GM19023 (cell line): ENCODE data around the gene MYH10.

ENCODE experiments used
- ATAC-seq: cut with Tn5 transposase; IDR thresholded peaks from one replicate; pipeline ENCODE4 v1.9.1; 2021; ENCODE audit warnings: mild to moderate bottlenecking, moderate library complexity; ENCODE audit not compliant: unreplicated experiment

Gene MYH10

GRCh38 chr17:8458128-8458527, 172.4 kb downstream of the MYH10 start:
- no peak for ATAC-seq

GRCh38 chr17:8455665-8456209, 174.8 kb downstream of the MYH10 start:
- ATAC-seq, result no peak

DNA sequence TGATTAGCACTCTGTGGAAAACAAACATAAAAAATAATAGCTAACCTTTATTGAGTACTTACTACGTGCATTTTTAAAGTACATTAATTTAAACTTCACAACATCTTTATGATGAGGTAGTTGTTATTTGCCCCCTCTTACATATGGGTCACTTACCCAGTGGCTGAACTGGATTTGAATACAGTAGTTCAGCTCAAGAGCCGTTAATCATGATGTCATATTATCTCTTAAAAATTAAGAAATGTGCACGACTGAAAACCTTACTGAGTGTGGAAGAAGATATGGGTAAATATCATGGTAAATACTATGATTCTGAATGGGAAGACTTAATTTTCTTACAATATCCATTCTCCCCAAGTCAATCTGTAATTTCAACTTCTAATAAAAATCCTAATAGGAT, 177.2 kb downstream of the MYH10 start:
- no peak for ATAC-seq

DNA sequence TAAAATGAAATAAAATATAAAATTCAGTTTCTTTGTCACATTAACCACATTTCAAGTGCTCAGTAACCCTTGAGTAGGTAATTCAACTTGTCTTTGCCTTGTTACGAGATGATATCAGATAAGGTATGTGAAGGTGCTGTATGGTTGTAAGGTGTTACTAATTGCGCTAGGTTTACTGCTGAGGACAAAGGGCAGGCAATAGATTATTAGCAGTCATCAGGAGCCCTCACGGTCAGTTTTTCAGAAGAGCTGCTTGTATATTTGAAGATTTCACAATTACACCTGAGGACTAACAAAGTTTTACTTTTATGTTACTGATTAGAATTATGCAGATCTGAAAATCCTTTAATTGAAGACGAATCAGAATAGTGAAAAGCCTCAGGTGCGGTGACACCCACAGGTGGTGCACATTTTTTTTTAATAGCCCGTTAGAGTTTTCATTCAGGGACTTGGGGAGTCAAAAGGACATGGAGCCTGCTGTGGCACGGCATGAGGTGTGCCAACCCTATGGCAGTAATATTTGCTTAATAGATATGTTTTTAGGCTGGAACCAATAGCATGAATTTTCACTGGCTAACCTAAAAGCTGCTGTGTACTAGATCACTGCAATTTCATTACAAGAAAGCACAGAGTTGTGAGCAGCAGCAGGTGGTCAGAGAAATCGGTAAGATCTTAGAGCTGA, 178.5 kb downstream of the MYH10 start:
- ATAC-seq, result no peak

GRCh38 chr17:8448310-8448709, 182.2 kb downstream of the MYH10 start:
- ATAC-seq, result no peak

DNA sequence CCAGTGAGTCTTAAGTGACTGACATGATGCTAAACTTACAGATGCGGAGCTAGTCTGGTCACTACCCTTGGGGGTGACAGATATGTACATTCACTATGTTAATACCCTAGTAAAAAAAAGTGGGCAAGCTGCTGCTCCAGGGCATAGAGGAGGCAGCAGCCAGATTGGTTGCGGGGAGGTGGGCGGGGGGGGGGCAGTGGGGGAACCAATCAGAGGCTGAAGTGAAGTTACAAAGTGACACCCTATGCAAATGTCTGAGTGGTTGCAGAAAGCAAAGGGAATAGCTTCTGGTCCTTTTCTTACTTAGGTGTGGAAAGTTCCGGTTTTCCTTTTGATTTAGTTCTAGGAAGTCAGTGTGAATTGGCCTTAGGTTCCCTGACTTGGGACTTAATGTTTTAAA, 182.7 kb downstream of the MYH10 start:
- ATAC-seq, result no peak

DNA sequence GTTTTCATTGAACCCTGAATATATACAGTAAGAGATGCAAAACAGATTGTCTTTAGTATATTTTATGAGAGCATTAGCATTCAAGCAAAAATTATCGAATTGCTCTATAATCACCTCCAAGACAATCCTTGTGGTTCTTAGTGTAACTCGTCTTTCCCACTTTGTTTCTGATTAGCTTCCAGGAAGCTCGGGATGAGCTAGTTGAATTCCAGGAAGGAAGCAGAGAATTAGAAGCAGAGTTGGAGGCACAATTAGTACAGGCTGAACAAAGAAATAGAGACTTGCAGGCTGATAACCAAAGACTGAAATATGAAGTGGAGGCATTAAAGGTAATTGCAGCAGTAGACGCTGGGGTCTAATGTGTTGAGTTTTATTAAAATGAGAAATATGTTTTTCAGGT, 185.0 kb downstream of the MYH10 start:
- no peak for ATAC-seq

DNA sequence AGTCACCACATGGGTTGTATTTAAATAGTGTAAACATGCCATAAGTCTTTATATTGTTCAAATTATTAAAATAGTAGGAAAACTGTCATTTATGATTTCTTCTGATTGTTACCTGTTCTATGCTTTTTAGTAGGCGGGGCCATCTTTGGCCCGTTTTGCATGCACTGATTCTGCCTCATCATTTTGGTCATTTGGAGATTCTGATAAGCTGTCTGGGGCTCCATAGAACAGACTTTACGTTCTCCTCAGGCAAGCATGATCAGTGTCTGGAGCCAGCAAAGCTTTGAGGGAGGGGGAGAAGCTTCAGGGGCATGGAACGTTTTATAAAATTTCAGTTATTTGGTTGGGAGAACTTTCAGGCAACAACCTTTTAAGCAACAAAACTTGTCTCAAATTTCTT, 186.0 kb downstream of the MYH10 start:
- ATAC-seq, result no peak

DNA sequence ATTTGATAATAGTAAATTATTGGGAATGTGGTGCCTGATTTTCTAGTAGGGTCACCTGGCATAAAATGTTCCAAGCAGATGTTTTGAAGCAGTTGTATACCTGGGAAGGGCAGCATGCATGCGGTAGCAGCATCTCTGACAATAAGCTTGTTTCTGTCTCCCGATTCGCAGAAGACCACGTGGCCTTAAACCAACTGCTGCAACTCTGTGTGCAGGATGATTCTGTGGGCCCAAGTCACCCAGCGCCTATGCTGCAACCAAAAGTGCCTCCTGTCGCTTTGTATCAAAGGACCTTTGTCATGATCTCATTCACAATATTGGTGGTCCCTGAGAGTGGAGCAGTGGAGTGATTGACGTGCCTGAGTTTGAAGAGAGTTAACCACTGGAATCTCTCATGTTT, 186.8 kb downstream of the MYH10 start:
- ATAC-seq, result no peak

DNA sequence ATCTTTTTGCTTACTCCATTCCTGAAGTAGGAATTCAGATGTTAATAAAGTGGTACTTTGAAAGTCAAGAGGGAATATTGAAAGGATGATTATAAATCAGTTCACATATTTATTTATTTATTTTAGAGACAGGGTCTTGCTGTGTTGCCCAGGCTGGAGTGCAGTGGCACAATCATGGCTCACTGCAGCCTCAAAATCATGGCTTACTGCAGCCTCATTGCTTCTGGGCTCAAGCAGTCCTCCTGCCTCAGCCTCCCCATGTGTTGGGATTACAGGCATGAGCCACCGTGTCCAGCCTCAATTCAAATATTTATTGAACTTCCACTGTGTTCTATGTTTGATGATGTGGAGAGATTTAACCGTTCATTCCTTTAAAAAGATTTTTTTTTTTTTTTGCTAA, 188.2 kb downstream of the MYH10 start:
- no peak for ATAC-seq

GRCh38 chr17:8441690-8442089, 188.8 kb downstream of the MYH10 start:
- ATAC-seq, result no peak

DNA sequence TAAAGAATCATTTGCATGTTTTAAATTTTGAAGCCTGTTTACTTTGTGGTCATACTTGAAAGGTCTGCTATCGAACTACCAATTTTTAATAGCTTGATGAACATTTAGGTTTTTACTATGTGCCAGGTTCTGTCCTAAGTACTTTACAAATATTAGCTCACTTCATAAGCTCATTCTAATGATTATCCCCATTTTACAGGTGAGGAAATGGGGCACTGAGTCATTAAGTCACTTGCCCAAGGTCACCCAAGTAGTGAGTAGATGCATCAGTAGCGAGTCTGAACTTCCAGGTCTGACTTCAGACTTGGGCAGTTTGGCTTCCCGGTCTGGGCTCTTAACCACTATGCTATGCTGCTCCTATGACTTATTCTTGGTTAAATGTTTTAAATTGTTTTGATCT, 190.8 kb downstream of the MYH10 start:
- no peak for ATAC-seq

- ATAC-seq, result no peak
These were observed 192.1 kb downstream of the MYH10 start for GRCh38 chr17:8438441-8438840.

GRCh38 chr17:8436844-8437171, 193.7 kb downstream of the MYH10 start:
- ATAC-seq, result no peak

DNA sequence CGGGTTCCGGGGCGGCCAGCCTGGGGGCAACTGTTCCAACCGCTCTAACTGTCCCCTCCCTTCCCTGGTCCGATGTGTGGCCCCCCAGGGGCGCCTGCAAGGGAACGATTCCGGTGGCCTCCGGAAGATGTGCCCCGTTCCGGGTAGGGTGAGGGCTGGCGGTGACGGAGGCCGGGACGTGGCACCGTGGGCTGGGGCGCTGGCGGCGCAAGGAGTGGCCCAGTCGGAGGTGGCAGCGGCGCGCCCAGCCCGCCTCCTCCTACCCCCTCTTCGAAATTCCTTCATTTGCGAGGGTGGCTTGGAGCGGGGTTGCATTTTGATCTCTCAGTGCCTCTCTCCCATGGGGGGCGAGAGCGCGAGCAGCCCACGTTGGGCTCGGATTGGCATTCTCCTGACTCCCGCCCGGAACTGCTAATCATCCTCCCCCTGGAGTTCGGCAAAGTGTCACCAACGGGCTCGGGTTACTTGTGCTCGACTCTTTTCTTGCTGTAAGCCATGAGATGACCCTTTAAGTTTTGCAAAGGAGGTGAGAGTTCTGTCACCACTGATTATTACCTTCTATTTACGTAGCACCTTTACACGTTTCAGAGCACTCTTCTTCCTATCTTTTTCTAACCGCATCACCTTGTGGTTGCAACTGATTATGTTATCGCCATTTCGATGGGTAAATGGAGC, 194.2 kb downstream of the MYH10 start:
- peak; percentile 49 for ATAC-seq

DNA sequence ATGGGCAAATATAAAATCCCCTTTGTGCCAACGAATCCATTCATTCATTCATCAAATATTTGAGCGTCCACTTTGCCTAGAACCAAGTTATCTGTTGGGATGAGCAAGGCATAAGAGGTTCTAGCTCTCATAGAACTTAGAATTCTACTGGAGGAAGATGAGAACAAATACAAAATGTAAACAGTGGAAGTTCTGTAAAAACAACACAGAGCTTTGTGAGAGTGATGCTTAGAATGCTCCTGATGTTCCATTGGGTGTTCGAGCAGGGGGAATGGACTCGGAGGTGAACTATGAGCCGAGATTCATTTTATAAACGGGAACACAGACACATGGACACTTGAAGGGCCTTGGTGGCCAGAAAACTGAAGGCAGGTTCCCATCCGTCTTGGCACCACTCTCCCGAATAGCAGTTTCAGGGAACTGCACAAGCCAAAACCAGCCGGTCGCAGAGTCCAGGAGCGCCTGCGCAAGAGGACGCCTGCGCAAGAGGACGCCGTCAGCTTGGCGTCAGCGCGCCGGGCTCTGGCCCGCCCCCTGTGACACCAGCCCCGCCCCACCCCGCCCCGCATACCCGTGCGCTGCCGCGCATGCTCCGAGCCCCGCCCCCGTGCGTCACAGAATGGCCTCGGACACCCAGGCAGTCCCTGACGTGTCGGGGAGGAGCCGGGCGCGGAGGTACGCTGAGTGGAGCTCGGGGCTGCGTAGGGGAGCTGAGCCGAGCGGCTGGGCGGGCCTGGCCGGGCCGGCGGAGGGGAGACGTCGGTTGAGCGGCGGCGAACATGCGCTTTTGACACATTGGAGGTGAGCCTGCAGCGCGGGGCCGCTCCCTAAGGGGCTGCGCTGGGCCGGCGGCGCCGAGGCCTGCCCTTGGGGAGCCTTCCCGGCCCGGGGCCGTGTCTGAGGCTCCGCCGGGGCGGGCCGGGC, 195.0 kb downstream of the MYH10 start, which contains the start of gene NDEL1:
Gene NDEL1, plus strand, starts transcription at position 640 of the 924 bp plus-strand sequence. CDS start 8,388 bp downstream, outside the sequence.
- ATAC-seq, result peak; percentile 97

- ATAC-seq, result no peak
These were observed 199.6 kb downstream of the MYH10 start for GRCh38 chr17:8430966-8431365.

- ATAC-seq, result no peak
These were observed 203.7 kb downstream of the MYH10 start for GRCh38 chr17:8426802-8427201.

GRCh38 chr17:8426094-8426720, 204.3 kb downstream of the MYH10 start:
- no peak for ATAC-seq
